WTC11 (cell line): Measurements from ENCODE around the gene SLC35F4. TPM values are rescaled to one million over a fixed set of nuclear protein-coding genes. Genes with fewer than 3 reads are reported as not detected.

Experiments used
- ATAC-seq: fragments of 200-7000 bp; cut with Tn5 transposase; 2 replicates; pipeline ENCODE4 v1.10.0; 2021; ENCODE audit warnings: mild to moderate bottlenecking, moderate library complexity
- CTCF ChIA-PET: fragments of 300-600 bp; sonication (Branson Sonifier 250); formaldehyde crosslinking; loops from one replicate; lab custom pipeline; 2021; ENCODE audit warnings: antibody characterized with exemption; lab: Charles Lee
- POLR2A ChIA-PET: fragments of 350-600 bp; sonication (Branson Sonifier 250); formaldehyde crosslinking; loops from one replicate; lab custom pipeline; 2021; ENCODE audit warnings: antibody characterized with exemption; lab: Charles Lee
- DNase-seq: peaks from one replicate; pipeline ENCODE4 v3.0.0; 2021; ENCODE audit warnings: low spot score
- H3K27ac Mint-ChIP-seq: 2 replicates; pipeline ENCODE4 v1.8.0; 2021; ENCODE audit warnings: mixed read lengths
- H3K27me3 Mint-ChIP-seq: 2 replicates; pipeline ENCODE4 v1.8.0; 2021; ENCODE audit warnings: low read depth, mild to moderate bottlenecking, moderate library complexity, mixed read lengths
- H3K36me3 Mint-ChIP-seq: 2 replicates; pipeline ENCODE4 v1.8.0; 2021; ENCODE audit warnings: mixed read lengths
- H3K4me1 Mint-ChIP-seq: 2 replicates; pipeline ENCODE4 v1.8.0; 2022; ENCODE audit warnings: mixed read lengths
- H3K4me3 Mint-ChIP-seq: 2 replicates; pipeline ENCODE4 v1.8.0; 2021; ENCODE audit warnings: mild to moderate bottlenecking, moderate library complexity, mixed read lengths
- H3K9me3 Mint-ChIP-seq: 2 replicates; pipeline ENCODE4 v1.8.0; 2021; ENCODE audit warnings: mixed read lengths
- CBFB ChIP-seq: sonication (generic); formaldehyde crosslinking; IDR thresholded peaks from 2 replicates; pipeline ENCODE4 v1.8.1; 2022; ENCODE audit warnings: mild to moderate bottlenecking, low read depth, missing genetic modification reagents
- CREB1 ChIP-seq: sonication (generic); formaldehyde crosslinking; IDR thresholded peaks from 2 replicates; pipeline ENCODE4 v1.8.0; 2023; ENCODE audit warnings: mild to moderate bottlenecking, missing genetic modification reagents
- CTCF ChIP-seq: fragments of 200-600 bp; IDR thresholded peaks from 2 replicates; pipeline ENCODE4 v1.8.0; 2022; ENCODE audit warnings: antibody characterized with exemption
- ELF4 ChIP-seq: sonication (generic); formaldehyde crosslinking; IDR thresholded peaks from 2 replicates; pipeline ENCODE4 v1.8.1; 2022; ENCODE audit warnings: low read depth, mild to moderate bottlenecking, moderate library complexity, missing genetic modification reagents
- FOXP4 ChIP-seq: sonication (generic); formaldehyde crosslinking; IDR thresholded peaks from 2 replicates; pipeline ENCODE4 v1.8.0; 2022; ENCODE audit warnings: mild to moderate bottlenecking, missing genetic modification reagents
- GABPB1 ChIP-seq: sonication (generic); formaldehyde crosslinking; IDR thresholded peaks from 2 replicates; pipeline ENCODE4 v1.8.1; 2023; ENCODE audit warnings: mild to moderate bottlenecking, missing genetic modification reagents
- NR3C1 ChIP-seq: sonication (generic); formaldehyde crosslinking; conservative IDR thresholded peaks from 2 replicates; pipeline ENCODE4 v1.8.1; 2023; ENCODE audit warnings: low read depth, mild to moderate bottlenecking, missing genetic modification reagents
- OVOL2 ChIP-seq: fragments of 250-450 bp; sonication (Bioruptor Pico); IDR thresholded peaks from 2 replicates; pipeline ENCODE4 v1.9.0; 2021; ENCODE audit warnings: mild to moderate bottlenecking, borderline replicate concordance
- SMAD4 ChIP-seq: sonication (generic); formaldehyde crosslinking; IDR thresholded peaks from 2 replicates; pipeline ENCODE4 v1.8.0; 2022; ENCODE audit warnings: mild to moderate bottlenecking, missing genetic modification reagents
- SP1 ChIP-seq: sonication (generic); formaldehyde crosslinking; conservative IDR thresholded peaks from 2 replicates; pipeline ENCODE4 v1.8.1; 2022; ENCODE audit warnings: missing genetic modification reagents
- TEAD1 ChIP-seq: sonication (generic); formaldehyde crosslinking; IDR thresholded peaks from 2 replicates; pipeline ENCODE4 v1.8.0; 2022; ENCODE audit warnings: mild to moderate bottlenecking, missing genetic modification reagents
- TEAD4 ChIP-seq: sonication (generic); formaldehyde crosslinking; IDR thresholded peaks from 2 replicates; pipeline ENCODE4 v1.8.0; 2022; ENCODE audit warnings: mild to moderate bottlenecking, missing genetic modification reagents
- USF1 ChIP-seq: sonication (generic); formaldehyde crosslinking; IDR thresholded peaks from 2 replicates; pipeline ENCODE4 v1.8.0; 2022; ENCODE audit warnings: mild to moderate bottlenecking, missing genetic modification reagents
- USF2 ChIP-seq: sonication (generic); formaldehyde crosslinking; IDR thresholded peaks from 2 replicates; pipeline ENCODE4 v1.8.1; 2023; ENCODE audit warnings: mild to moderate bottlenecking, missing genetic modification reagents, moderate library complexity
- ZMAT4 ChIP-seq: fragments of 250-450 bp; sonication (Bioruptor Pico); IDR thresholded peaks from 2 replicates; pipeline ENCODE4 v1.9.0; 2021; ENCODE audit warnings: mild to moderate bottlenecking
- total RNA-seq: library from RNA; stranded (reverse); gene quantifications from 3 replicates; pipeline ENCODE4 v1.2.3, GENCODE V29; 2021
- TF ChIP-seq, protein P1 (sequence below): fragments of 250-450 bp; sonication (Bioruptor Pico); IDR thresholded peaks from 2 replicates; pipeline ENCODE4 v1.9.0; 2021; ENCODE audit warnings: moderate library complexity, mild to moderate bottlenecking, inconsistent platforms, borderline replicate concordance
- TF ChIP-seq, protein P2 (sequence below): fragments of 250-450 bp; sonication (Bioruptor Pico); IDR thresholded peaks from 2 replicates; pipeline ENCODE4 v1.9.0; 2021; ENCODE audit warnings: mild to moderate bottlenecking
- TF ChIP-seq, protein P3 (sequence below): sonication (generic); formaldehyde crosslinking; conservative IDR thresholded peaks from 2 replicates; pipeline ENCODE4 v1.8.1; 2023; ENCODE audit warnings: mild to moderate bottlenecking, low read depth, missing genetic modification reagents, moderate library complexity

The SLC35F4 gene
- total RNA-seq, 1 experiment from 2014 or later, result not detected

- TF ChIP-seq, protein P1, sequence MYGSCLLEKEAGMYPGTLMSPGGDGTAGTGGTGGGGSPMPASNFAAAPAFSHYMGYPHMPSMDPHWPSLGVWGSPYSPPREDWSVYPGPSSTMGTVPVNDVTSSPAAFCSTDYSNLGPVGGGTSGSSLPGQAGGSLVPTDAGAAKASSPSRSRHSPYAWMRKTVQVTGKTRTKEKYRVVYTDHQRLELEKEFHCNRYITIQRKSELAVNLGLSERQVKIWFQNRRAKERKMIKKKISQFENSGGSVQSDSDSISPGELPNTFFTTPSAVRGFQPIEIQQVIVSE (CRISPR knock-in tag), result no peak
- TF ChIP-seq, all 79 proteins: peak for 0
These were observed 224.1 kb downstream of the SLC35F4 start (continued) for GRCh38 chr14:57641776-57642175.

GRCh38 chr14:57640036-57640435 lies 225.9 kb downstream of the SLC35F4 start:
- POLR2A ChIA-PET, result no interaction called here
- DNase-seq, result no peak
- no peaks in the 10 kb centered on the region for H3K4me1 Mint-ChIP-seq
- no peaks in the 10 kb centered on the region for H3K36me3 Mint-ChIP-seq
- peaks cover 4% of the 10 kb centered on the region; the same call in 1 of the 2 replicates for H3K9me3 Mint-ChIP-seq
- no peak for TF ChIP-seq OVOL2 (CRISPR knock-in tag)
- TF ChIP-seq, protein P2, sequence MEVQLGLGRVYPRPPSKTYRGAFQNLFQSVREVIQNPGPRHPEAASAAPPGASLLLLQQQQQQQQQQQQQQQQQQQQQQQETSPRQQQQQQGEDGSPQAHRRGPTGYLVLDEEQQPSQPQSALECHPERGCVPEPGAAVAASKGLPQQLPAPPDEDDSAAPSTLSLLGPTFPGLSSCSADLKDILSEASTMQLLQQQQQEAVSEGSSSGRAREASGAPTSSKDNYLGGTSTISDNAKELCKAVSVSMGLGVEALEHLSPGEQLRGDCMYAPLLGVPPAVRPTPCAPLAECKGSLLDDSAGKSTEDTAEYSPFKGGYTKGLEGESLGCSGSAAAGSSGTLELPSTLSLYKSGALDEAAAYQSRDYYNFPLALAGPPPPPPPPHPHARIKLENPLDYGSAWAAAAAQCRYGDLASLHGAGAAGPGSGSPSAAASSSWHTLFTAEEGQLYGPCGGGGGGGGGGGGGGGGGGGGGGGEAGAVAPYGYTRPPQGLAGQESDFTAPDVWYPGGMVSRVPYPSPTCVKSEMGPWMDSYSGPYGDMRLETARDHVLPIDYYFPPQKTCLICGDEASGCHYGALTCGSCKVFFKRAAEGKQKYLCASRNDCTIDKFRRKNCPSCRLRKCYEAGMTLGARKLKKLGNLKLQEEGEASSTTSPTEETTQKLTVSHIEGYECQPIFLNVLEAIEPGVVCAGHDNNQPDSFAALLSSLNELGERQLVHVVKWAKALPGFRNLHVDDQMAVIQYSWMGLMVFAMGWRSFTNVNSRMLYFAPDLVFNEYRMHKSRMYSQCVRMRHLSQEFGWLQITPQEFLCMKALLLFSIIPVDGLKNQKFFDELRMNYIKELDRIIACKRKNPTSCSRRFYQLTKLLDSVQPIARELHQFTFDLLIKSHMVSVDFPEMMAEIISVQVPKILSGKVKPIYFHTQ, result no peak
- no peak for TF ChIP-seq CTCF
- no peak for TF ChIP-seq SP1 (CRISPR knock-in tag)
- TF ChIP-seq ZMAT4, result no peak
- TF ChIP-seq FOXP4 (CRISPR knock-in tag), result no peak
- CTCF ChIA-PET, result no interaction called here
- H3K4me3 Mint-ChIP-seq, result no peak overlapping the region
- H3K27me3 Mint-ChIP-seq, result no peaks in the 10 kb centered on the region
- H3K27ac Mint-ChIP-seq, result no peak overlapping the region
- no peak for ATAC-seq

DNA sequence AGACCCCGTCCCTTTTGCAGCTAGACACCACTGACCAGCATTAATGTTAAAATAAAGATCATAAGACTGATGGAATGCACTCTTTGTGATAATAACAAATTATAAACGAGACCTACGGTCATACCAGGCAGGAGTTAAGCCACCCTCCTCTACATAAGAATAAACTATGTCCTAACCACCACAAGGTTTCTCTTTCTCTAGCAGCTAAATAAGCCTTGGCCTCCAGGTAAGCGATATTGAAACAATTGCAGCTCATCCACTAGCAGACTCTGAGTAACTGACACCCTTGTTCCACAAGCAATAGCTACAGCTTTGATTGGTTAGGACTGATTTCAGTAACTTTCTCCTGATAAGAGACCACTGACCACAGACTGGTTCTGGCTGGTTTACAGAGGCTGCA lies 228.0 kb downstream of the SLC35F4 start:
- ChIA-PET CTCF (interaction anchor here (1.5 kb wide), 1 partner anchor 111 kb away, joined by 3 read pairs; no protein-coding TSS in a partner anchor), POLR2A (no interaction called here)
- Mint-ChIP-seq H3K4me1 (0 out of 2 replicates have a peak, but pooled peaks cover 3% of the 10 kb centered on the region), H3K9me3 (no peaks in the 10 kb centered on the region), H3K27me3 (no peaks in the 10 kb centered on the region; the same call in 1 of the 2 replicates), H3K27ac (no peak overlapping the region), H3K4me3 (no peak overlapping the region), H3K36me3 (no peaks in the 10 kb centered on the region)
- ATAC-seq (no peak), DNase-seq (no peak)
- no peak for TF ChIP-seq USF2 (CRISPR knock-in tag)
- TF ChIP-seq USF1 (CRISPR knock-in tag), result no peak
- TF ChIP-seq CBFB (CRISPR knock-in tag), result no peak
- TF ChIP-seq CTCF, result no peak
- no peak for TF ChIP-seq SMAD4 (CRISPR knock-in tag)
- TF ChIP-seq TEAD4, result no peak
- no peak for TF ChIP-seq CREB1 (CRISPR knock-in tag)
- TF ChIP-seq ELF4 (CRISPR knock-in tag), result no peak
- TF ChIP-seq, protein P3, sequence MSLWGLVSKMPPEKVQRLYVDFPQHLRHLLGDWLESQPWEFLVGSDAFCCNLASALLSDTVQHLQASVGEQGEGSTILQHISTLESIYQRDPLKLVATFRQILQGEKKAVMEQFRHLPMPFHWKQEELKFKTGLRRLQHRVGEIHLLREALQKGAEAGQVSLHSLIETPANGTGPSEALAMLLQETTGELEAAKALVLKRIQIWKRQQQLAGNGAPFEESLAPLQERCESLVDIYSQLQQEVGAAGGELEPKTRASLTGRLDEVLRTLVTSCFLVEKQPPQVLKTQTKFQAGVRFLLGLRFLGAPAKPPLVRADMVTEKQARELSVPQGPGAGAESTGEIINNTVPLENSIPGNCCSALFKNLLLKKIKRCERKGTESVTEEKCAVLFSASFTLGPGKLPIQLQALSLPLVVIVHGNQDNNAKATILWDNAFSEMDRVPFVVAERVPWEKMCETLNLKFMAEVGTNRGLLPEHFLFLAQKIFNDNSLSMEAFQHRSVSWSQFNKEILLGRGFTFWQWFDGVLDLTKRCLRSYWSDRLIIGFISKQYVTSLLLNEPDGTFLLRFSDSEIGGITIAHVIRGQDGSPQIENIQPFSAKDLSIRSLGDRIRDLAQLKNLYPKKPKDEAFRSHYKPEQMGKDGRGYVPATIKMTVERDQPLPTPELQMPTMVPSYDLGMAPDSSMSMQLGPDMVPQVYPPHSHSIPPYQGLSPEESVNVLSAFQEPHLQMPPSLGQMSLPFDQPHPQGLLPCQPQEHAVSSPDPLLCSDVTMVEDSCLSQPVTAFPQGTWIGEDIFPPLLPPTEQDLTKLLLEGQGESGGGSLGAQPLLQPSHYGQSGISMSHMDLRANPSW (CRISPR knock-in tag), result no peak
- TF ChIP-seq OVOL2 (CRISPR knock-in tag), result no peak
- no peak for TF ChIP-seq TEAD1 (CRISPR knock-in tag)
- no peak for TF ChIP-seq GABPB1 (CRISPR knock-in tag)
- no peak for TF ChIP-seq NR3C1 (CRISPR knock-in tag)
